Sigmoid colon (tissue), 7 donors: Measurements from ENCODE around the gene MCC. TPM values are rescaled to one million over a fixed set of nuclear protein-coding genes. Genes with fewer than 3 reads are reported as not detected.

ENCODE experiments used
- DNase-seq: peaks from one replicate; pipeline ENCODE4 v3.0.0-alpha.2; 2019
- H3K27ac ChIP-seq, 4 donors: fragments of 200-600 bp; sonication (generic); one replicate each; pipeline ENCODE4 v1.5.1; 2016 to 2019; ENCODE audit warnings: mild to moderate bottlenecking in 1 of 4
- H3K27me3 ChIP-seq, 3 donors: fragments of 200-600 bp; sonication (generic); one replicate each; pipeline ENCODE4 v1.5.1; 2019; ENCODE audit warnings: mild to moderate bottlenecking in 1 of 3
- H3K36me3 ChIP-seq, 4 donors: fragments of 200-600 bp; sonication (generic); one replicate each; pipeline ENCODE4 v1.5.1; 2016 to 2019
- H3K4me1 ChIP-seq, 4 donors: fragments of 200-600 bp; sonication (generic); one replicate each; pipeline ENCODE4 v1.5.1; 2017 to 2019
- H3K4me3 ChIP-seq, 4 donors: fragments of 200-600 bp; sonication (generic); one replicate each; pipeline ENCODE4 v1.5.1; 2017 to 2019; ENCODE audit warnings: mild to moderate bottlenecking in 2 of 4, moderate library complexity in 1 of 4
- H3K9me3 ChIP-seq, 4 donors: fragments of 200-600 bp in 3 of 4; sonication (generic) in 3 of 4; one replicate each; pipeline versions ENCODE4 v1.5.1 to v1.6.1; 2013 to 2019
- EP300 ChIP-seq, 4 donors: sonication (generic); formaldehyde crosslinking; IDR thresholded peaks; one replicate each; pipeline ENCODE4 v1.6.1; 2017; ENCODE audit warnings: antibody characterized with exemption in 4 of 4
- POLR2A ChIP-seq, 2 donors: fragments of 450-650 bp; IDR thresholded peaks; one replicate each; pipeline ENCODE4 v1.6.1; 2016; ENCODE audit warnings: antibody characterized with exemption in 2 of 2, mild to moderate bottlenecking in 2 of 2, moderate library complexity in 2 of 2
- POLR2AphosphoS5 ChIP-seq, 4 donors: sonication (generic); formaldehyde crosslinking; IDR thresholded peaks; one replicate each; pipeline ENCODE4 v1.6.1; 2017; ENCODE audit warnings: antibody characterized with exemption in 4 of 4
- WGBS, 2 donors: extraction: QIAGEN DNeasy Blood & Tissue Kit; methylation state at CpG; one replicate each; pipeline ENCODE4 v1.1.7; 2013; 5-methylcytosine and 5-hydroxymethylcytosine counted together
- intact Hi-C: fragments of 100-400 bp; cut with DNase I; formaldehyde crosslinking; loops from one replicate; pipeline ENCODE4 v1.15.1; 2023
- polyA plus RNA-seq, 3 donors: library from polyadenylated mRNA; stranded (reverse); fragments of 200-250 nt; gene quantifications; one replicate each; pipeline ENCODE4 v1.2.3, GENCODE V29; 2013
- total RNA-seq, 4 donors: library from RNA; depleted of rRNA; stranded (reverse); fragments of >200 nt; gene quantifications; one replicate each; pipeline ENCODE4 v1.1.0, GENCODE V29; 2016
- TF ChIP-seq, protein P1 (sequence below), 4 experiments: fragments of 450-650 bp in 3 of 4; fragments of 200-600 bp in 1 of 4; IDR thresholded peaks; one replicate each; pipeline ENCODE4 v1.5.1; 2016 to 2019; ENCODE audit warnings: antibody characterized with exemption in 4 of 4, mild to moderate bottlenecking in 3 of 4, moderate library complexity in 2 of 4
- donor health status: healthy with polysubstance abuse.
- donor health status: Bipolar disorder and iron deficiency.
- donor health status: healthy.

MCC gene
- total and polyA plus RNA-seq, 7 donors, result 0.69 to 14.0 (median 9.1) TPM

DNA sequence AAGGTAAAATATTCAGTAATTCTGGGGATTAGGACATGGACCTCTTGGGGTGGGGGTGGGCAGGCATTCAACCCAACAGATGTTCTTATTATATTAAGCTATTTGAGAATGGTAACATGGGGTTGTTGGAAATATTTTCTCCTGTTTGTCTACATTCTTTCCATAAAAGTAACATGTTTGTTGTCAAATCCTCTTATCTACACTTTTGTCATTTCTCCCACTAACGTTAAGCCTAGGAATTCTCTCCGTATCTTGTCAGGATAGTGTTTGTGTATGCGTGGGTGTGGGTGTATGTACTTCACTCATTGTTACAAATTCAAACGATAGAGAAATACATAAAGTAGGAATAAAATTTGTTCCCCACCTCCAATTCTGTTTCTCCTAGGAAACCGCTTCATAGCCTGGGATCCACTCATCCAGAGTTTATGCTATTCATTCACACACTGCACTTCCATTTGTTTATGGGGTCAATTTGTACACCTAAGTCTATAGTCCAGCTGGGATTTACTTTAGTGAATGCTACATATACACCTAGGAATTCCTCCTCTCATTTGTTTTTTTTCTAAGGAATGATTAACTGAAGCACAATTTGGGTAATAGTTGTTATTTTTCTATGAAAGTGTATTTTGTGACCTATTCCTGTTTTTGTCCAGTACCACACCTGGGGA is 294.8 kb downstream of the MCC start:
- no peak for DNase-seq
- H3K4me1 ChIP-seq, result no peaks in the 10 kb centered on the region
- H3K27ac ChIP-seq, result no peak overlapping the region
- no peak overlapping the region for H3K4me3 ChIP-seq
- TF ChIP-seq EP300 (IDR thresholded peaks at IDR 0.05), result no peak
- TF ChIP-seq, protein P1, sequence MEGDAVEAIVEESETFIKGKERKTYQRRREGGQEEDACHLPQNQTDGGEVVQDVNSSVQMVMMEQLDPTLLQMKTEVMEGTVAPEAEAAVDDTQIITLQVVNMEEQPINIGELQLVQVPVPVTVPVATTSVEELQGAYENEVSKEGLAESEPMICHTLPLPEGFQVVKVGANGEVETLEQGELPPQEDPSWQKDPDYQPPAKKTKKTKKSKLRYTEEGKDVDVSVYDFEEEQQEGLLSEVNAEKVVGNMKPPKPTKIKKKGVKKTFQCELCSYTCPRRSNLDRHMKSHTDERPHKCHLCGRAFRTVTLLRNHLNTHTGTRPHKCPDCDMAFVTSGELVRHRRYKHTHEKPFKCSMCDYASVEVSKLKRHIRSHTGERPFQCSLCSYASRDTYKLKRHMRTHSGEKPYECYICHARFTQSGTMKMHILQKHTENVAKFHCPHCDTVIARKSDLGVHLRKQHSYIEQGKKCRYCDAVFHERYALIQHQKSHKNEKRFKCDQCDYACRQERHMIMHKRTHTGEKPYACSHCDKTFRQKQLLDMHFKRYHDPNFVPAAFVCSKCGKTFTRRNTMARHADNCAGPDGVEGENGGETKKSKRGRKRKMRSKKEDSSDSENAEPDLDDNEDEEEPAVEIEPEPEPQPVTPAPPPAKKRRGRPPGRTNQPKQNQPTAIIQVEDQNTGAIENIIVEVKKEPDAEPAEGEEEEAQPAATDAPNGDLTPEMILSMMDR (IDR thresholded peaks at IDR 0.05), result no peak
- H3K9me3 ChIP-seq, result no peaks in the 10 kb centered on the region
- H3K27me3 ChIP-seq, result no peaks in the 10 kb centered on the region
- WGBS, 2 donors, result 91 to 93% methylated on average over 5 of the region's 5 CpGs
- no peaks in the 10 kb centered on the region for H3K36me3 ChIP-seq
- intact Hi-C loops, result no loop called here

DNA sequence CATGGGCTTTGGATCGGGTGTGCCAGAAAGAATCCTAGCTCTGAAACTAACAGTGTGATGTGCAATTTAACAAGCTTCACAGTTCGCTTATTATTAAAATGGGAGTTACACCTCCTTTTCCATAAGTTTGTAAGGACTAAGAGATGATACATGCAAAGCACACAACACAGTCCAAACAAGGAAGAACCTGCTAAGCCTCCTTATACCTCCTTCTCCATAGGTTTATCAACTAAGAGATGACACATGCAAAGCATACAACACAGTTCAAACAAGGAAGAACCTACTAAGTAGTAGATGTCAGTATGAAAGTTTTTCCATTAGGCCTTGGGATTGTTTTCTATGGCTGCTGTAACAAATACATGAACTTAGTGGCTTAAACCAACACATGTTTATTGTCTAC is 295.7 kb downstream of the MCC start:
- WGBS, 2 donors, result 92% methylated on average over 2 of the region's 2 CpGs
- Histone ChIP-seq H3K9me3 (no peaks in the 10 kb centered on the region), H3K27ac (no peak overlapping the region), H3K36me3 (no peaks in the 10 kb centered on the region), H3K4me1 (no peaks in the 10 kb centered on the region), H3K4me3 (no peak overlapping the region), H3K27me3 (no peaks in the 10 kb centered on the region)
- DNase-seq, result no peak
- intact Hi-C loops, result no loop called here
- TF ChIP-seq EP300 (IDR thresholded peaks at IDR 0.05), result no peak
- TF ChIP-seq, protein P1 (IDR thresholded peaks at IDR 0.05), result no peak
- TF ChIP-seq POLR2AphosphoS5 (IDR thresholded peaks at IDR 0.05), result no peak
- TF ChIP-seq POLR2A (IDR thresholded peaks at IDR 0.05), result no peak

DNA sequence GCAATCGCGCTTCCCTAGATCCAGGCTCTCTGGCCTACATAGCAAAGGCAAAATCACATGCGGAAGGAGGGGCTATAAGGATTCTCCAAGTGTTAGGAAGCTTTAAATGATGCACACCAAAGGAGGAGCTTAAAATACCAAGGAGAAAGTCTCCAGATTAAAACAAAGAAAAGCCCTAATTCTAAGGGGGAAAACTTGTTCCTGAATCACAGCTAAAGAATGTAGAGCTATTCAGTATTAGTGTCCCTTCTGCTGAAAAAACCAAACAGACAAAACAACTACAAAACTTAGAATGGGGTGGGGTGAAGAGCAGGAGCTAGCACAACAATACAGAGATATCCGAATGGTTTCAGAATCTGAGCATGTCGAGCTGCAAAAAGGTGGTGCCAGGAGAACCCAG is 297.9 kb downstream of the MCC start:
- DNase-seq, result no peak
- Histone ChIP-seq H3K27me3 (no peaks in the 10 kb centered on the region), H3K4me1 (no peaks in the 10 kb centered on the region), H3K27ac (no peak overlapping the region), H3K36me3 (no peaks in the 10 kb centered on the region), H3K9me3 (no peaks in the 10 kb centered on the region), H3K4me3 (no peak overlapping the region)
- 93 to 94% methylated on average over 5 of the region's 5 CpGs for WGBS, 2 donors
- intact Hi-C loops, result no loop called here
- TF ChIP-seq POLR2A (IDR thresholded peaks at IDR 0.05), result no peak
- TF ChIP-seq, protein P1 (IDR thresholded peaks at IDR 0.05), result no peak
- no peak for TF ChIP-seq EP300 (IDR thresholded peaks at IDR 0.05)

- no peak for DNase-seq
- no peaks in the 10 kb centered on the region for H3K27me3 ChIP-seq
- 88 to 94% methylated on average over 3 of the region's 3 CpGs for WGBS, 2 donors
- intact Hi-C loops, result no loop called here
- no peak overlapping the region for H3K4me3 ChIP-seq
- no peak overlapping the region for H3K27ac ChIP-seq
- H3K36me3 ChIP-seq, result no peaks in the 10 kb centered on the region
- H3K9me3 ChIP-seq, result no peaks in the 10 kb centered on the region
- TF ChIP-seq POLR2AphosphoS5 (IDR thresholded peaks at IDR 0.05) (no peak), POLR2A (IDR thresholded peaks at IDR 0.05) (no peak), EP300 (IDR thresholded peaks at IDR 0.05) (no peak)
- TF ChIP-seq, protein P1 (IDR thresholded peaks at IDR 0.05), result no peak
- no peaks in the 10 kb centered on the region for H3K4me1 ChIP-seq
Observed at GRCh38 chr5:113189291-113189690, 299.0 kb downstream of the MCC start.

GRCh38 chr5:113188436-113188835 is 299.8 kb downstream of the MCC start:
- Histone ChIP-seq H3K4me3 (no peak overlapping the region), H3K27me3 (no peaks in the 10 kb centered on the region), H3K9me3 (no peaks in the 10 kb centered on the region), H3K27ac (no peak overlapping the region), H3K36me3 (no peaks in the 10 kb centered on the region), H3K4me1 (no peaks in the 10 kb centered on the region)
- DNase-seq, result no peak
- intact Hi-C loops, result no loop called here
- TF ChIP-seq, protein P1 (IDR thresholded peaks at IDR 0.05), result no peak
- TF ChIP-seq POLR2AphosphoS5 (IDR thresholded peaks at IDR 0.05) (no peak), EP300 (IDR thresholded peaks at IDR 0.05) (no peak), POLR2A (IDR thresholded peaks at IDR 0.05) (no peak)
